ENCODE data around the gene HYAL2. TPM values are rescaled to one million over a fixed set of nuclear protein-coding genes. Genes with fewer than 3 reads are reported as not detected.

The HYAL2 gene
- polyA plus RNA-seq, 10 donors, result 29.1 to 52.0 (median 36.9) TPM

GRCh38 chr3:50352781-50353180, 30.2 kb upstream of the HYAL2 start:
- DNase-seq, result no peak

GRCh38 chr3:50351323-50351697, 28.8 kb upstream of the HYAL2 start:
- DNase-seq, result no peak

- peak; percentile 94 to 98 (median 96) for DNase-seq
Observed at GRCh38 chr3:50350527-50351322, 28.2 kb upstream of the HYAL2 start, which contains the start of the genes CYB561D2 and NPRL2. Gene CYB561D2, plus strand, starts transcription at chr3:50350862. Its CDS starts 572 bp downstream, at chr3:50351434. Gene NPRL2, minus strand, starts transcription at chr3:50350775. Its CDS starts 123 bp downstream, at chr3:50350652.

- no peak for DNase-seq
Observed at GRCh38 chr3:50350213-50350526, 27.6 kb upstream of the HYAL2 start.

- peak; percentile 63 to 82 (median 81) for DNase-seq
Observed at GRCh38 chr3:50347187-50347813, 24.8 kb upstream of the HYAL2 start.

- peak in 2 of 3 donors; percentile 67 to 79 for DNase-seq
Observed at GRCh38 chr3:50345586-50346234, 23.2 kb upstream of the HYAL2 start, which contains the start of gene ZMYND10. Gene ZMYND10, minus strand, starts transcription at chr3:50345732. Its CDS starts 153 bp downstream, at chr3:50345579.

GRCh38 chr3:50345008-50345407, 22.5 kb upstream of the HYAL2 start:
- DNase-seq, result no peak

- no peak for DNase-seq
Observed at GRCh38 chr3:50342813-50343633, 20.5 kb upstream of the HYAL2 start.

- no peak for DNase-seq
Observed at GRCh38 chr3:50341996-50342650, 19.6 kb upstream of the HYAL2 start.

- no peak for DNase-seq
Observed at GRCh38 chr3:50341537-50341936, 19.0 kb upstream of the HYAL2 start.

- DNase-seq, result peak; percentile 79 to 96 (median 90)
Observed at GRCh38 chr3:50340448-50341329, 18.1 kb upstream of the HYAL2 start, which contains the start of gene RASSF1. Gene RASSF1, minus strand, starts transcription at chr3:50340836. Its CDS starts 31 bp downstream, at chr3:50340805.

GRCh38 chr3:50340147-50340447, 17.6 kb upstream of the HYAL2 start:
- DNase-seq, result no peak

GRCh38 chr3:50339485-50340146, 17.1 kb upstream of the HYAL2 start:
- peak in 1 of 3 donors; percentile 57 for DNase-seq

GRCh38 chr3:50338965-50339364, 16.4 kb upstream of the HYAL2 start:
- DNase-seq, result no peak

- peak; percentile 99 to 100 (median 99) for DNase-seq
Observed at GRCh38 chr3:50337175-50337861, 14.8 kb upstream of the HYAL2 start.

GRCh38 chr3:50336452-50337174, 14.1 kb upstream of the HYAL2 start:
- no peak for DNase-seq

GRCh38 chr3:50334339-50335075, 12.0 kb upstream of the HYAL2 start:
- no peak for DNase-seq
